Osteocyte (in vitro differentiated cells): ENCODE data around the gene EPB41L3. TPM values are rescaled to one million over a fixed set of nuclear protein-coding genes. Genes with fewer than 3 reads are reported as not detected.

Source experiments
- DNase-seq: peaks from one replicate; pipeline ENCODE4 v3.0.0; 2021; ENCODE audit warnings: mixed read lengths; ENCODE audit not compliant: unreplicated experiment; ENCODE audit errors: extremely low spot score
- H3K27ac Mint-ChIP-seq: one replicate; pipeline ENCODE4 v1.8.0; 2021; ENCODE audit warnings: mild to moderate bottlenecking, mixed read lengths; ENCODE audit not compliant: unreplicated experiment
- H3K27me3 Mint-ChIP-seq: one replicate; pipeline ENCODE4 v1.8.0; 2021; ENCODE audit warnings: mixed read lengths; ENCODE audit not compliant: unreplicated experiment
- H3K36me3 Mint-ChIP-seq: one replicate; pipeline ENCODE4 v1.8.0; 2021; ENCODE audit warnings: mixed read lengths; ENCODE audit not compliant: unreplicated experiment
- H3K4me1 Mint-ChIP-seq: one replicate; pipeline ENCODE4 v1.8.0; 2021; ENCODE audit warnings: mixed read lengths; ENCODE audit not compliant: unreplicated experiment
- H3K4me3 Mint-ChIP-seq: one replicate; pipeline ENCODE4 v1.8.0; 2021; ENCODE audit warnings: mild to moderate bottlenecking, moderate library complexity, mixed read lengths; ENCODE audit not compliant: unreplicated experiment
- H3K9me3 Mint-ChIP-seq: one replicate; pipeline ENCODE4 v1.8.0; 2021; ENCODE audit warnings: mixed read lengths; ENCODE audit not compliant: unreplicated experiment
- CTCF ChIP-seq: fragments of 200-600 bp; sonication (generic); IDR thresholded peaks from 2 replicates; pipeline ENCODE4 v1.5.0; 2021; ENCODE audit warnings: antibody characterized with exemption, mild to moderate bottlenecking, moderate library complexity
- total RNA-seq: library from RNA; stranded (reverse); gene quantifications from 2 replicates; pipeline ENCODE4 v1.2.1, GENCODE V29; 2021

Gene EPB41L3
- total RNA-seq, 1 donor from 2014 or later: 15.6 TPM

DNA sequence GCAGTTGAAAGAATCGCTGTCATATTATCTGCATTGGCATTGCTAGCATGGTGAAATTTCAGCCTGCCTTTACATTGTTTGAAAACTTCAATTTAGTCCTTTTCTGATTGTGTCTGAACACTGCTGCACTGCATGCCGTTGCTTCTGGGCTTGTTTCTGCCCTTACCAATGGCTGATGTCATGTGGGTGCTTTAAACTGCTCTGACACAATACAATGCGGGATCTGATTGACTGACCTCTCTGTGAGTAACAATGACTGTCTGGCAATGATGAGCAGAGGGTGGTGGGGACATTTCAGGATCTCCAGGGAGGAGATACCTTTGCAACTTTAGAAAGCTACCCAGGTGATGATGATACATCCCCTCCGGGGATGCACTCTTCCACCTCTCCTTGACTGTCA is 128.8 kb downstream of the EPB41L3 start:
- H3K27me3 Mint-ChIP-seq: no peaks in the 10 kb centered on the region
- no peaks in the 10 kb centered on the region for H3K36me3 Mint-ChIP-seq
- H3K4me3 Mint-ChIP-seq: no peak overlapping the region
- no peak overlapping the region for H3K27ac Mint-ChIP-seq
- no peaks in the 10 kb centered on the region for H3K4me1 Mint-ChIP-seq
- no peak for DNase-seq
- H3K9me3 Mint-ChIP-seq: no peaks in the 10 kb centered on the region
- no peak for TF ChIP-seq CTCF

DNA sequence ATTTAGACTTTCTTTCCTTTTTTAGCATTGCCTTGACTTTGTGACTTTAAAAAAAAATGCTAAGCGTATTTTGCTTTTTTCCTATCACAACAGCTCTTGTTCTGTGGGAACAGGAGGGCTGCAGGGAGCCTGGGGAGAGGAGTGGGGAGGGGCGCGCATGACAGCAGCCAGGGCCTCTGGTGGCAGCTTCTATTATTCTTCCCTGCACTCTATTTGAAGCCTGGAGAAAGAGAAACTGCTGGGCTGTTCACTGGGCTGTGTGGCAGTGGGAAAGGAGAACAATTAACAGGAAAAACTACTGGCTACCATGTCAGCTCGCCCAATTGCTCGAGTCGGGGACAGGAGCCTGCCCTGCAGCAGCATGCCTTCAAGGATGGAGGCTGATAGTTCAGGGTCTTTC is 129.3 kb downstream of the EPB41L3 start:
- Mint-ChIP-seq H3K9me3 (no peaks in the 10 kb centered on the region), H3K36me3 (no peaks in the 10 kb centered on the region), H3K27me3 (no peaks in the 10 kb centered on the region), H3K27ac (no peak overlapping the region), H3K4me1 (no peaks in the 10 kb centered on the region), H3K4me3 (no peak overlapping the region)
- DNase-seq: no peak
- no peak for TF ChIP-seq CTCF

DNA sequence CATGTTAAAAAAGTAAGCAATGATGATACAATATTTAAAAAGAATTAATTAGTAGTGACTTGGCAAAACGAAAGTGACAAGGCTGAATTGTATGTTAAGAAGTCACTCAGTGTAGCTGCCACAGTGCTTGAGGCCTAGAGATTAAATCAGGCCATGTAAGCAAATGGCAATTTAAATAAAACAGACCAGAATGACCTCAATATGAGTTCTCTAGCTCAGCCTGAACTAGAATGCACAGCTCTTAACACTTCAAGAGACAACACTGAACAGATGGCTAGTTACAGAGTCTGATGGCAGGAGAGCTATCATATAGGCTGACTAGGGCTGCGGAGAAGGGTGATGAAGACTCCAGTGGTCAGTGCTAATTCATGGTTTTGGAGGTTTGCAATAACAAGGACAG is 130.3 kb downstream of the EPB41L3 start:
- H3K4me1 Mint-ChIP-seq: no peaks in the 10 kb centered on the region
- no peaks in the 10 kb centered on the region for H3K36me3 Mint-ChIP-seq
- H3K27ac Mint-ChIP-seq: no peak overlapping the region
- H3K9me3 Mint-ChIP-seq: no peaks in the 10 kb centered on the region
- DNase-seq: no peak
- H3K4me3 Mint-ChIP-seq: no peak overlapping the region
- no peaks in the 10 kb centered on the region for H3K27me3 Mint-ChIP-seq
- no peak for TF ChIP-seq CTCF

- H3K4me1 Mint-ChIP-seq: no peaks in the 10 kb centered on the region
- no peak for DNase-seq
- no peaks in the 10 kb centered on the region for H3K9me3 Mint-ChIP-seq
- no peak overlapping the region for H3K27ac Mint-ChIP-seq
- H3K36me3 Mint-ChIP-seq: no peaks in the 10 kb centered on the region
- H3K4me3 Mint-ChIP-seq: no peak overlapping the region
- no peaks in the 10 kb centered on the region for H3K27me3 Mint-ChIP-seq
- no peak for TF ChIP-seq CTCF
Measured at GRCh38 chr18:5410582-5410981, 133.2 kb downstream of the EPB41L3 start.

DNA sequence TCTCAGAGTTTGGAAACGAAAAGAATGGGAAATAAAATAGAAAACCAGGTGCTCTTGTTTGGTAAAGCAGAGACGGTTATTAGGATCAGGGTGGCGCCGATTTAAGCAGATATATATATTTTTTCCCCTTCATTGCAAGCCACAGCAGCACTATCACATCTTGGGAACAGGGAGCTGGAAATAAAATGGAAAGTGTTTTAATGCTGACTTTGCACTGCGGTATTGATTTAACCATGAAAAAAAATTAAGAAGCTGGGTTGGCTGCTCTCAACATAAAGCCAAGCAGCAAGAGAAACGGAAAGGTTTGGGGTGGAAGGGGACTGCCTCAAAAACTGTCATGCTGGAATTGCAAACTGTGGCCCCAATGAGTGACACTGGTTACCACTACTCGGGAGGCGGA is 145.5 kb downstream of the EPB41L3 start:
- DNase-seq: no peak
- Mint-ChIP-seq H3K27me3 (no peaks in the 10 kb centered on the region), H3K9me3 (no peaks in the 10 kb centered on the region), H3K27ac (no peak overlapping the region), H3K36me3 (peaks cover 1% of the 10 kb centered on the region), H3K4me3 (no peak overlapping the region), H3K4me1 (no peaks in the 10 kb centered on the region)
- TF ChIP-seq CTCF: no peak
